ENCODE data around the gene LRRC57. TPM values are rescaled to one million over a fixed set of nuclear protein-coding genes. Genes with fewer than 3 reads are reported as not detected.
"Not testable (repeated sequence)": the region's sequence is repeated elsewhere in the genome, so short reads cannot be mapped to it uniquely, and the experiment has no call there.

Gene LRRC57
- polyA plus RNA-seq (2013, experiment 1 of 2; ENCODE audit: insufficient read length) = 12.1 TPM
- polyA plus RNA-seq (2013, experiment 2 of 2; ENCODE audit: insufficient read length) = 11.1 TPM

DNA sequence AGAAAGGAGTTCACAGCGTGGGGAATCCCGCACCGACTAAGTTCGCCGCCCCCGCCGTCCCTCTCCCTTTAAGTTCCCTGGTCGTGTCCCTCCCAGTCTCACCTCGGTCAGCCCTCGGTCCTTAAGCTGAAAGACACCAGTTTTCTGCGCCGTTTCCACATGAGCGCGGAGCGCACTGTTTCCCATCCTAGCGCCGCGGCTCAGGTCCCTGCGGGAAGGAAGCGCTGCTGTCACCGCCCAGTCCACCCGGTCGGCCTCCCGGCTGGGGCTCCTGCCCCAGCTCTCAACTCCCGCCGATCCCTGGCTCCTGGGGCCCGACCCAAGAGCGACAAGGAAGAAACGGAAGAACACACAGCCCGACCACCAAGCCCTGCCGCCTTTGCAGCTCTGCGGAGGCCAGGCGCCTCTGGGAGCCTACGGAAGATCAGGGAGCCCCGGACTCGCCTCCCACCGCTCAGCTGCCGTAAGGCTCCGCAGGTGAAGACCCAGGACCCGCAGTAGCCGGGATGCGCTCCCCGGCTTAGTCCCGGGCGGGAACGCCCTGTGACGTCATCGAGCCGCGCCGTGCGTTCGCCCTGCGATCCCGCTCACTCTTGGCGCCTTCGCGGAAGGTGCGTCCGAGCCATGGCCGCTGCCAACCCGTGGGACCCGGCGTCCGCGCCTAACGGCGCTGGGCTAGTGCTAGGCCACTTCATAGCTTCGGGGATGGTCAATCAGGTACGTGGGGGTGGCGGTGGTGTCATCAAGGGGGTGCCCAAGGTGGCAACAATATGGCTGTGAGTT lies at the start of gene LRRC57, which contains the start of gene HAUS2:
TSS of gene LRRC57 (minus strand) at position 545 of the 783 bp plus-strand sequence. CDS start at position 186, 359 bp downstream.
TSS of gene HAUS2 (plus strand) at position 590 of the 783 bp plus-strand sequence. CDS start at position 625, 35 bp downstream.
- peak; percentile 82 for DNase-seq

DNA sequence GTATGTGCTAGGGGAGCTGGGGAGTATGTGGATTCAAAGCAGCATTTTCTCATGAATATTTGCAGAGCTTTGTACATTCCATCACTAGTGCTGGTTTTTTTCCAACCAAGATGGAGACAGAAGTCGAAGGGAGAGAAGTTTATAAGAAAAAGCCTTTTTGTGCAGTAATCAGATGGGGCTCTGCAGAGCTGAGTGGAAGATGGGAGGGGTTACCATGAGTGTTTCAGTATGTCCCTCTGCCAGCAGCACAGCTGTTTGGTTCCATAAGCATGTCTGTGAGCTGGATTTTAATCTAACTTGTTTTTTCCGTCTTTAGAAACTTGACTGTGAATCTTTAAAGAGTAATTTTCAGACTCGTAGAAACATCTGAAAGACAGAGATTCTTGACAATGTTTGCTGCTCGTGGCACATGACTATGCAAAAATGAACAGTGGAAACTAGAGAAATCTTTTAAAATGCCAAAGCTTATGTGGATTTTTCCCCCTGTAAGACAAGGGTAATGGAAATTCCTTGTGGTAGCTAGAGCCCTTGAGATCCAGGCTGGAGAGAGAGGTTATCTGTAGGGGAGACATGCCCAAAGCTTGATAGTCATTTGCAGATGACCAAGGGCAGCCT lies 47.1 kb upstream of the LRRC57 start:
- DNase-seq = peak; percentile 17

DNA sequence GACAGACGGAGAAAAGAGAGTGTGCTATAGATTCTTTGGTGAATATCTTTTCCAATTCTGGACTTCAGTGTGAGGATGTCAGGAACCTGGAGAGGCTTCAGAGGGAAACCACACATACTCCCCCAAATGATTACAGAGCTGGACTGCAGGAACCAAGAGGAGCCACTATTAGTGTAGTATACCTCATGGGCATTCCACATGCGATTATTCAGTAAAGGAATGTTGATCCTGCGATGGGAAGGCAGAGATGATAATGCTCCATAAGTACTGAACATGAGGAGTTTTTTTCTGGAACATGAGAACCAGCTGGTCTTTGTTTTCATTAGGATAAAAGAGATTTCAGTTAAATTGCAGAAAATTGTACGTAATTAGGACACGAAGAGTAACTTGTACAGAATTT lies 45.5 kb upstream of the LRRC57 start:
- peak; percentile 22 for DNase-seq

DNA sequence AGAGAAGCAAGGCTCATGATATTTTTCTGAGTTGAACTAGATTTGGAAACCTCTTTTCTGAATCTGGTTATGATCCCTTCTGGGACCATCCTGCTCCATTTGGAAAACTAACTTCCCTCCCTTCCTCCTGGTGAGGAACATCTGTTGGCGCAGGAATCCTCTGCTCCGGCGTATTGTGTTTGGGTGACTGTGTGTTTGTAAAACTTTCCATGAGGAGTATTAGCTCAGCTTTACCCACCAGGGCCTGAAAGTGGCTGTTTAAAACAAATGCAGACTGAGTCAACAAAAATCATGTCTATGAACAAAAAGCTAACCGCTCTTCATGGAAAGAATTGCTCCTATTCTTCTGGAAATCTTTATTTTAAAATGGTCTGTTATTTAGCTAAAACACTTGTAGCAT lies 44.5 kb upstream of the LRRC57 start:
- peak; percentile 28 for DNase-seq

DNA sequence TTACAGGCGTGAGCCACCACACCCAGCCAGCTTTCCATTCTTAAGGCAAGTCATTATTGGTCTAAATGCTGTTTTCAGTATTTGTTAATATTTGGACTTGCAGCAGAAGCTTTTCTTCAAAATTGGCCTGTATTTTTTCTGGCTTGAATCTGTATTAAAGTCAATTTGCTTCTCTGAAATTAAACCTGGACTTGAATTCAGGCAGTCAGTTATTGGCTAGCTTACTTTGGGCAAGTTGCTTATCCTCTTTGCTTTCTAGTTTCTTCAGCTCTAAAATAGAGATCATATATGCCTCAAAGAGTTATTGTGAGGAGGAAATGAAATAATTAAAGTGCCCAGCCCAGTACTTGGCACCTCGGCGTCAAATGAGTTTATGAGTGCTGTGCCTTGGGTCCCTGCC lies 44.1 kb upstream of the LRRC57 start:
- DNase-seq = no peak

DNA sequence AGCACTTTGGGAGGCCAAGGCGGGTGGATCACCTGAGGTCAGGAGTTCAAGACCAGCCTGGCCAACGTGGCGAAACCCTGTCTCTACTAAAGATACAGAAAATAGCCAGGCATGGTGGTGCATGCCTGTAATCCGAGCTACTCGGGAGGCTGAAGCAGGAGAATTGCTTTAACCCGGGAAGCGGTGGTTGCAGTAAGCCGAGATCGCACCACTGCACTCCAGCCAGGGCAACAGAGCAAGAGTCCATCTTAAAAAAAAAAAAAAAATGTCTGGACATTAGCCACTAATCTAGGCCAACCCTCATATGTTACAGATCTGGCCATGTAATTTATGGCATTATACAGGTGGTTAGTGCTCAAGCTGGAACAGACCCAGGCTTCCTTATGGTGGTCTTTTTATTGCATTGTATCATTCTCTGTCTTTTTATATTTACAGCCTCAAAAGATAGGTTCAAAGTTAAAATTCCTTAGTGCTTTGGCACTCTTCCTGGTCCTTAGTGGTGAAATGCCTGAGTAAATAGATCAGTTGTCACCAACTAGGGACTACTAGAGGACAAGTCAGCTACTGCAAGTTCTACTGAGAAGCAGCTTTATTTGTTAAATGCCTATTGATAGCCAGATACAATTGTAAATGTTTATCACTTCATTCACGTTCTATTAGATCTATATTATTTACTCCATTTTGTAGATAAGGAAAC lies 42.8 kb upstream of the LRRC57 start:
- DNase-seq = peak; percentile 64

DNA sequence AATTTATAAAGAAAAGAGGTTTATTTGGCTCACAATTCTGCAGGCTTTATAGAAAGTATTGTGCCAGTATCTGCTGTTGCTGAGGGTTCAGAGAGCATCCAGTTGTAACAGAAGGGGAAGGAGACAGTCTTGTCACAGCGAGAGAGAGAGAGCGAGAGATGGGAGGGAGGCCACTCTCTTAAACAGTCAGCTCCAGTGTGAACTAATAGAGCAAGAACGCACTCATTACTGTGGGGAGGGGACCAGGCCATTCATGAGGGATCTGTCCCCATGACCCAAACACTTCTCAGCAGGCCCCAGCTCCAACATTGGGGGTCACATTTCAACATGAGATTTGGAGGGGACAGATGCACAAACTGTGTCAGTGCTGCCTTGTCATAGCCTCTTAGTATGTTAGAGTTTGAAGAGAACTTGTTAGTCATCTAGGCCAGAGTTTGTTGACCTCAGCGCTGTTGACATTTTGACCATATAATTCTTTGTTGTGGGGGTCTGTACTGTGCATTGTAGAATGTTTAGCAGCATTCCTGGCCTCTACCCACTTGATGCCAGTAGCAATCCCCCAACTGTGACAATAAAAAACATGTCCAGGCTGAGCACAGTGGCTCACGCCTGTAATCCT lies 42.1 kb upstream of the LRRC57 start:
- DNase-seq = no peak

DNA sequence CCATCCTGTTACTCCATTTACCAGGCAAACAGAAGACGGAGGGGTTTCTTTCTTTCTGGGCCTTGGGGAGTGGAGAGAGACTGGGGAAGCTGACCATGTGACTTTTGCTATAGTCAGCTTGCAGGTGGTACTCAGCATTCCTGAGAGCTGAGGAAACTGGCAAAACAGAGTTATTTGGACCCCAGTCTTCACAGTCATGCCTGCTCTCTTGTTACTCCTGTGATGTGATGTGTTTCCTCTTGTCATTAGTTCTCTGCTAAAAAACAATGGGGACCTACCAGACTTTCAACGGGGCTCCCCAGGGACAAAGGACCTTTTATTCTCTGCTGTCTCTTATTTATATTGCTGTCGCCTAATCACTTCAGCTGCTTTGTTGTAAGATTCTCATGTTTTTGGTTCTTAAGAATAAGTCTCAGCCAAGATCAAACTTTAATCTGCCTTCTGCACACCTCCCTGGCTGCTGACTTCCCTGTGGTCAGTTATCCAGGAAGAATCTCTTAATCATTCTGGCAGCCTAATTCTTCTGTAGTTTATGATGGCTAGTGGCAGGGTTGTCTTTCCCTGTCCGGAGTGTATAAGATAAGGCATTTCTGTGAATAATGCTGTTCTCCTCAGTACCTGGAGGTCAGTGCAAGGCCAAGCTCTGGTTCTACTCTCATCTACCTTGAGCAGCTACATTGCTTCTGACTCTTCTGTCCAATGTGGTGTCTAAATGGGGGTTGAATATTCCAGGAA lies 35.6 kb upstream of the LRRC57 start:
- DNase-seq = peak; percentile 20

DNA sequence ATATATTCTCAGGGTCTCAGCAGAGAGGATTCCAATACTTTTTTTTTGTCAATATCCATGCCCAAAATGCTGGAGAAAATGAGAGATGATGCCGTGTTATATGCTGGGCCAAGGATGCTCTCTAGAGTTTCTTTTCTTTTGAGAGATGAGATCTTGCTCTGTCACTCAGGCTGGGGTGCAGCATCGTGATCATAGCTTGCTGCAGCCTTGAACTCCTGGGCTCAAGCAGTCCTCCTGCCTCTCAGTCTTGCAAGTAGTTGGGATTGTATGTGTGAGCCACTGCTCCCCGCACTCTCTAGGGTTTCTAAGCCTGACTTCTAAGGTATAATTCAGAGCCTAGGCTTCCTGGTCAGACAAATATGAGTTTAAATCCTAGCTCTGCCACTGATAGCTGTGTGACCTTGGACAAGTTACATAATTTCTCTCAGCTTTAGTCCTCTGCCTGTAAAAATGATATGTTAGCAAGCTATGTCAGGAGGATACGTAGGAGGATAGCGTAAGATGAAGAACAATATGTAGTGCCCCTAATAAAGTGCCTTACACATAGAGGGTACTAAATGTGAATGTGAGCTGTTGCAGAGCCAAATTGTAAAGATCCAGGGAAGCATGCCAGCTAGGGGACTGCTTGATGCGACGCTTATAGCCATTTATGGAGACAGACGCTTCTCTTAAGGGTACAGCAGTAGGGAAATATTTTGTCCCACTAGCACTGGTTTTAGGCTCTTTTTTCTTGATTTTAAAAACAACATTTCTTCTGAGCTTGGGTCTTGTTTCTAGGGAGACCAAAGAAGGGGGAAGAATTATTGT lies 34.2 kb upstream of the LRRC57 start:
- DNase-seq = no peak

DNA sequence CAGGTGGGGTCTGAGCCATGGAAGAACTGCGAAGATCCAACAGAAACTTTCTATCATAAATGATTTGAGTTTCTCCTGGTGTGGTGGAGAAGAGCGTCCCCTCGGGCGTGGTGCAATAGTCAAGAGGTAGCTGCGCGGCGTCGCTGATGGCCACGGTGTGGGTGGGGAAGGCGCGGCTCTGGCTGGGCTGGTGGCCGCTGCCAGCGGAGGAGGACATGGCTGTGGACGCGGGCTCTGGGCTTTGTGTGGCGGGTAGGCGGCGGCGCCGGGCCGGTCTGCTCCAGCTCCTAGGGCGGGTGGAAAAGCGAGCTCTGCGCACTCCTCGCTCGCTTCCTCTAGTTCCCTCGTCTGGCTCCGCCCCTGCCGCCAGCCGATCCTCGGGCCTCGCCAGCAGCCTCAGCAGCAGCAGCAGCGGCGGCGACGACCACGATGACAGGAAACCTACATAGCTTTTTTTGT lies 32.7 kb upstream of the LRRC57 start:
- DNase-seq = peak; percentile 69

DNA sequence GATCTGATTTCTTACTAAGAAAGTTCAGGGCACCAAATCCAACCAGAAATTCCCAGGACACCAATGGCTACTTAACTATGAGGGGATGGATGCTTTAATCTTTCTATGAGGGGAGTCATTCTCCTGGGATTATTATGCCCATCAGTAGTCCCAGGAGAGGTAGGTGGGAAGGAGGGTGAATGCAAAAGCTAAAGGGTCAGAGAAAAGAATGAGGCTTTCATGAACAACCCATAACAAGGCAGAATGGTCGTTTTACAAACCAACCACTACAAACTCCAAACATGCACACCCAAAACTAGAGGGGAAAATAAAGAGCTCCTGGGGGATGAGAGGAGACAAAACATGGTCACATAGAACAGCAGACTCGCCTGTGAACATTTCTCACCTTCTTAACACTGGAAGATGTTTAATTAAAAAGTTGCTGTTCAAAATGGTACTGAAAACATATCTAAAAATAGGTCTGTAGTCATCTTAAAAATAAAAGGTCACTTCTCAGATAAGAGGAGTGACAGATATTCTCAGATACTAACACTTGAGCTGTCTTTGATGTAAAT lies 30.5 kb upstream of the LRRC57 start:
- DNase-seq = no peak

DNA sequence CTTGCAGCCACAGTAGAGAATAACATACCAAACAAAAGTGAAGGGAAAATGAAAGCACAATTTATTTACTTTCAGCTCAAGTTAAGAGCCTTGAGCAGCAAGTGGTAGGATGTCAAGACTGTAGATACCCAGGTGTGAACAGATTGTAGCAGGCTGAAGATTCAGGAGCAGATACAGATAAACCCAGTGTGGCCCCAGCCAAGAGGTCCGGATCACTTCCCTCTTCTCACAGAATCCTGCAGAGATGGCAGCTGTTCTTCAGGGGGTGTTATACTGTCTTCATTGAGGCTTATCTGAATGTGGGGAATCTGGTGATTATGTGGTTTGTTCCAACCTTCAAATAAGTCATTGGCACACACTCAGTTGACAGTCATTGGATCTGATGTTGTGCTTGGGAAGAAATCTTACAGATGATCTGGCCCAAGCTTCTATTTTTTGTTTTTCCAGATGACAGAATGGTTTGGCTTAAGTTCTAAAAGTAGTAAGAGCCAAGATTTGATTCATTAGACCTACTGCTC lies 29.0 kb upstream of the LRRC57 start:
- peak; percentile 72 for DNase-seq

DNA sequence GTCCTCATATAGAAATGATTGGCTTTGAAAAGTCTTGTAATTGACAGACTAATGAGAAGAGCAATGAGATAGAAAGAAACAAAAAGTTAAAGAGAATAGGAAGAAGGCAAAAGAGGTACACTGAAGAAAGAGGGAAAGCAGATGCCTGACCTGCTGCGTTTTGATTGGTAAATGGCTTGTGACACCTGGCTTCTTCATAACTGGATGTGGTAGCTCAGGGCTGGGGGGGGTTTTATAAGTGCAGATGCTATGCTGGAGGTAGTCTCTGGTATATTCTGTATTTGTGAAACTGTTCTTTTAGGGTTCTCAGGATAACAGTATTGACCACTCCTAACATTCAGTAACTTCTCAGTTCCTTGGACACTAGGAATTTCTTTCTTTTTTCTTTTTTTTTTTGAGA lies 28.2 kb upstream of the LRRC57 start:
- DNase-seq = no peak

DNA sequence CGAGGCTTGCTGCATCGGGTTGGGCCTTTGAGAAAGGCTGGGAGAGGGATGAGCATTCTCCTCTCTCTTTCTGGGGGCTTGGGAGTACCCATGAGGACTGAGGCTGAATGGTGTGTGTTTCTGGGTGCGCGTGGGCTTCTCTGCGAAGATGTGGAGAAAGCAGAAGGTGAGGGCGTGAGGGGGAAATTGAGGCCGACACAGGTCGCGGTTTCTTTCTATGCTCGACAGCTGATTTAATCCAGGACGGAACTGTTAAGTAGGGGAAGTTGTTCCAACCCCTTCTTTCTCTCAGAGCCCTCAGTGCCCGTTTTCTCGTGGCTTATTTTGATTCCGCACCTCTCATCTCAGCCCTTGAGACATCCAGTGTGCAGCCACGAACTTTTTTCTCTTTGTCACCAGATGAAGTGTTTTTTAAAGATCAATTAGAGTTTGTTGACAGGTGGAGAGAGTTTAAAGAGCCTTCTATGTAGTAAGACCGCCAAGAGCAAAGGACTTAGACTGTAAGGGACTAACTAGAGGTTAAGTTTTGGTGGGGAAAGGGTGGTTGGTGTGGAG lies 27.5 kb upstream of the LRRC57 start:
- DNase-seq = no peak

DNA sequence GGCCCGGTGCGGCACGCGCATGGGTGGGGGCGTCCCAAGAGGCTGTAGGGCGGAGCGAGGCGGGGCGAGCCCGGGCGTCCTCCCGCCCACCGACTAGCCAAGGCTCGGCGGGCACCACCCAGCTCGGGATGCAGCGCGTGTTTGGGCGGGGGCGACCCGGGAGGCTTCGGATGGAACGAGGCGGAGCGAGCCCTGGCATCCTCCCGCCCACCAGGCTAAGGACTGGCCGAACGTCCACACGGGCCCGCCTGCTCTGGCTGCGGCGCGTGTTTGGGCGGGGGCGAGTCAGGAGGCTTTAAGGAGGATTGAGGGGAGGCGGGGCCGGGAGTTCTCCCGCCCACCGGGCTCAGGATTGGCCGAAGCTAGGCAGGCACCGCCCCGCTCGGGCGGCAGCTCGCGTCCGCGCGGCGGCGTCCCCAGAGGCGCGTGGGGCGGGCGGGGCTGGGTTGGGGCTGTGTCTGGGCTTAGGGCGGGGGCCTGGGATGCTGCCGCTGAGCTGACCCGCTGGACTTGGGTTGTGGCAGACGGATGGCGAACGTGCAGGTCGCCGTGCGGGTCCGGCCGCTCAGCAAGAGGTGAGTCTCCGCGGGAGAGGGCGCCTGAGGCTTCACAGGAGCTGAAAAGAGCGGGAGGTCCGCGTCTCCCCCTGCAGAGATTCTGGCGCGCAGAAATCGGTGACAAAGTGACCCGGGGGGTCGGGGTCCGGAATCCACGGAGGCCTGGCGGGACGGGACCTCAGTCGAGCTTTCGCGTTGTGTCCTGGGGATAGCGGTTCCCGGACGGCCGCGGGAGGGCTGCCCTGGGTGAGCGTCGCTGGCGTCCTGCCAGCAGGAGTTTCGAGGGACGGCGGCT lies 26.8 kb upstream of the LRRC57 start, which contains the start of gene STARD9:
TSS of gene STARD9 (plus strand) at position 419 of the 852 bp plus-strand sequence. CDS start at position 529, 110 bp downstream.
- DNase-seq = peak; percentile 99

DNA sequence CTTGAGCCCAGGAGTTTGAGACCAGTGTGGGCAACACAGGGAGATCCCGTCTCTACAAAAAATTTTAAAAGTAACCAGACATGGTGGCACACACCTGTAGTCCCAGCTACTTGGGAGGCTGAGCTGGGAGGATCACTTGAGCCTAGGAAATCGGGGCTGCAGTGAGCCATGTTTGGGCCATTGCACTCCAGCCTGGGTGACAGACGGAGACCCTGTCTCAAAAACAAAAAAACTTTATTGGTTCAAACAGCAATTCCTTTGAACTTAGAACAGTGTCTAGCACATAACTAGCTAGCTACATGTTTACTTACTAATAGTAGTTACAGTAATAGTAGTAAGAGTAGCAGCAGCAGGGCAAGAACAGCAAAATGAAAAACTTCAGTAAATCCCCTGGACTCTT lies 10.1 kb upstream of the LRRC57 start:
- no peak for DNase-seq

DNA sequence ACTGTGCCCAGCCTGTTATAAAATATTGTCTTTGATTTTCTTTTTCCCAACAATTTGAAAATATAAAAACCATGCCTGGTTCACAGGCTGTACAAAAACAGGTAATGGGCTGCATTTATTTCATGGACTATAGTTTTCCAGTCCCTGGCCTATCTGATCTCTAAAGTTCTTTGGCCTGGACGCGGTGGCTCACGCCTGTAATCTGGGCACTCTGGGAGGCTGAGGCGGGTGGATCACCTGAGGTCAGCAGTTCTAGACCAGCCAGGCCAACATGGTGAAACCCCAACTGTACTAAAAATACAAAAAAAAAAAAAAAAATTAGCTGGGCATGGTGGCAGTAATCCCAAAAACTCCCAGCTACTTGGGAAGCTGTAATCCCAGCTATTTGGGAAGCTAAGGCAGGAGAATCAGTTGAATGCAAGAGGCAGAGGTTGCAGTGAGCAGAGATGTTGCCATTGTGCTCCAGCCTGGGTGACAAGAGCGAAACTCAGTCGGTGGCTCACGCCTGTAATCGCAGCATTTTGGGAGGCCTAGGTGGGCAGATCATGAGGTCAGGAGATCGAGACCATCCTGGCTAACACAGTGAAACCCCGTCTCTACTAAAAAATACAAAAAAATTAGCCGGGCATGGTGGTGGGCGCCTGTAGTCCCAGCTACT lies 8.1 kb upstream of the LRRC57 start:
- DNase-seq = not testable (repeated sequence)

DNA sequence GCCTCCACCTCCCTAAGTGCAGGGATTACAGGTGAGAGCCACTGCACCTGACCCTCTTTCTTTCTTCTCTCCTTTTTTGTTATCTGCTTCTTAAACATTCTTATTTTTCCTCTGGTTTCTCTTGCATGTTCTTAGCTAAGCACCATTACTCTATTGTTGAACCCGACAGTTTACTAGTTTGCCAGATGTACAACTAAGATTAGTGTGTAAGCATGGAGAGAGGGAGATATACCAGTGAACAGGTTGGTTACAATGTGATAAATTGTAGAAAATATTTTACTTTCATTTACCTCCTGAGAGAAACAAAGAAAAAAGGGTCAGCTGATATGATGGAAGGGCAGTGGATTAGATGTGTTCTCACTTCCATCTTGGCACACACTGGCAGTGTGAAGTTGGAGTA lies 5.0 kb upstream of the LRRC57 start:
- DNase-seq = no peak
